ENCODE measurements around the gene CHMP6. TPM values are rescaled to one million over a fixed set of nuclear protein-coding genes. Genes with fewer than 3 reads are reported as not detected.

Gene CHMP6
- total RNA-seq, 5 donors from 2014 or later (not counting 1 experiment from before 2014, with no cell fraction given), result 25.0 to 48.9 (median 43.2) TPM

DNA sequence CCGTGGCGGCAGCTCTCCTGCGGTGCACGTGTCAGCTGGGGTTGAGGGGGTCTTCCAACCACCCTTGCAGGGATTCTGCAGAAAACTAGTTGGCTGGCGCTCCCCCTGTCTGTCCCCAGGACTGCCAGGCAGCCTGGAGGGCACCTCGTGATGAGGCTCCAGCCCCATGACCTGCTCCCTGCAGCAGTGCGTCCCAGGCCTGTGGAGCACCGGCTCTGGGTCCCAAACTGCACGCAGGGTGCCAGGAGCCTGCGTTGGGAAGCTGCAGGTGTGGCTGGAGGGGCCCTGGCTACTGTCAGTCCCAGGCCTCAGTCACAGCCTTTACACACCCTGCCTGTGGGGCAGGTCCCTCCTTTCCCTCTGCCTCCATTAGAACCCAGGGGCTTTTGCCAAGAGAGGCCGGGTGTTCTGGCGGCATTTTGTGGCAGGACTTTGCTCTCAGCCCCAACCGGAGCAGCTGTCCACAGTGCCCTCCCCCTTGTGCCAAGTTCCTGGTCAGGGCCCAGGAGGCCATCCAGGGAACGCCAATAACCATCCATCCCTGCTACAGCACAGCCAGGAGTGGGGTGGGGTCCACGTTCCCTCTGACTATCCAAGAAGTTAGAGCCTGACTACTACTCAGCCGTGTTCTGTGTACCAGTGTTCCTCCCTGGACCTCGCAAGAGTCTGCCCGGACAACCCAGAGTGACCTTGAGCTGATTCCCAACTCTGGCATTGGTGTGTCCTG is 9.2 kb downstream of the CHMP6 start:
- H3K27ac Mint-ChIP-seq, result no peak overlapping the region
- no peak overlapping the region for H3K4me3 ChIP-seq (ENCODE audit: control insufficient read depth in 1 of 2, extremely low read depth in 1 of 2, low read length in 1 of 2)
- H3K4me1 Mint-ChIP-seq, result peaks cover 12 to 17% (median 13%) of the 10 kb centered on the region in 3 donors
- peaks cover 2 to 14% of the 10 kb centered on the region in 2 experiments for H3K4me1 ChIP-seq (ENCODE audit: control insufficient read depth in 1 of 2, extremely low read depth in 1 of 2, insufficient read depth in 2 of 2, low read length in 2 of 2)
- no peaks in the 10 kb centered on the region for H3K9me3 ChIP-seq
- WGBS (ENCODE audit: insufficient coverage), result 94% methylated on average over 17 of the region's 18 CpGs
- peaks cover 13% of the 10 kb centered on the region for H3K36me3 Mint-ChIP-seq
- no peak for ATAC-seq (replicated peaks in 1 of 4)
- peaks cover 21 to 29% of the 10 kb centered on the region in 2 donors for H3K36me3 ChIP-seq (ENCODE audit: control insufficient read depth in 2 of 2, extremely low read depth in 1 of 2, insufficient read depth in 1 of 2, low read length in 1 of 2)
- no peak for DNase-seq
- ChIA-PET CTCF (interaction anchor here in 1 of 2 donors (0.6 kb wide), 1 partner anchor 695 kb away, joined by 7 read pairs; no protein-coding TSS in a partner anchor), POLR2A (no interaction called here)
- H3K4me3 Mint-ChIP-seq, result no peak overlapping the region
- no peak overlapping the region for H3K27ac ChIP-seq (ENCODE audit: low read length)
- H3K9me3 Mint-ChIP-seq, result no peaks in the 10 kb centered on the region
- peaks cover 5 to 19% of the 10 kb centered on the region in 2 donors for H3K27me3 Mint-ChIP-seq
- H3K27me3 ChIP-seq (replicated peaks in 1 of 2; ENCODE audit: control insufficient read depth in 2 of 2, extremely low read depth in 1 of 2, insufficient read depth in 2 of 2, low read length in 1 of 2), result peaks cover 2 to 33% of the 10 kb centered on the region in 2 experiments

DNA sequence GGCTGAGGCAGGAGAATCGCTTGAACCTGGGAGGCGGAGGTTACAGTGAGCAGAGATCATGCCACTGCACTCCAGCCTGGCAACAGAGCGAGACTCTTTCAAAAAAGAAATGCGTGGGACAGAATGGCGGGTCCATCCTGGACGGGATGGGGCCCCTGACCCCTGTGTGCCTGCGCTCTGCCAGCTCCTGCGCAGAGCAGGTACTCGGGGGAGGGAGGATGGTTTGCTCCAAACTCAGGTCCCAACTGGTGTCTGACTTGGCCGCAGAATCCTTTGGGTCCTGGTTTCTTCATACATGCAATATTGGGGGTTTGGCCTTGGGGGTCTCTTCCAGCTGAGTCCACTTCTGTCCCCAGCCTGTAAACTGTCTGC is 10.4 kb downstream of the CHMP6 start:
- H3K27me3 ChIP-seq (replicated peaks in 1 of 2; ENCODE audit: control insufficient read depth in 2 of 2, extremely low read depth in 1 of 2, insufficient read depth in 2 of 2, low read length in 1 of 2), result peaks cover 2 to 39% of the 10 kb centered on the region in 2 experiments
- H3K4me3 ChIP-seq (ENCODE audit: control insufficient read depth in 1 of 2, extremely low read depth in 1 of 2, low read length in 1 of 2), result no peak overlapping the region
- Mint-ChIP-seq H3K27me3 (peaks cover 5 to 29% of the 10 kb centered on the region in 2 donors), H3K36me3 (peaks cover 7% of the 10 kb centered on the region), H3K4me1 (peaks cover 12 to 19% (median 13%) of the 10 kb centered on the region in 3 donors), H3K27ac (no peak overlapping the region), H3K4me3 (peak overlapping the region in 1 of 3 donors; percentile 23), H3K9me3 (no peaks in the 10 kb centered on the region)
- 84% methylated on average over 10 of the region's 10 CpGs for WGBS (ENCODE audit: insufficient coverage)
- peaks cover 2 to 14% of the 10 kb centered on the region in 2 experiments for H3K4me1 ChIP-seq (ENCODE audit: control insufficient read depth in 1 of 2, extremely low read depth in 1 of 2, insufficient read depth in 2 of 2, low read length in 2 of 2)
- ChIA-PET CTCF (no interaction called here), POLR2A (no interaction called here)
- no peak for DNase-seq
- no peaks in the 10 kb centered on the region for H3K9me3 ChIP-seq
- no peak for ATAC-seq (replicated peaks in 1 of 4)
- H3K27ac ChIP-seq (ENCODE audit: low read length), result no peak overlapping the region
- peaks cover 13 to 21% of the 10 kb centered on the region in 2 donors for H3K36me3 ChIP-seq (ENCODE audit: control insufficient read depth in 2 of 2, extremely low read depth in 1 of 2, insufficient read depth in 1 of 2, low read length in 1 of 2)

DNA sequence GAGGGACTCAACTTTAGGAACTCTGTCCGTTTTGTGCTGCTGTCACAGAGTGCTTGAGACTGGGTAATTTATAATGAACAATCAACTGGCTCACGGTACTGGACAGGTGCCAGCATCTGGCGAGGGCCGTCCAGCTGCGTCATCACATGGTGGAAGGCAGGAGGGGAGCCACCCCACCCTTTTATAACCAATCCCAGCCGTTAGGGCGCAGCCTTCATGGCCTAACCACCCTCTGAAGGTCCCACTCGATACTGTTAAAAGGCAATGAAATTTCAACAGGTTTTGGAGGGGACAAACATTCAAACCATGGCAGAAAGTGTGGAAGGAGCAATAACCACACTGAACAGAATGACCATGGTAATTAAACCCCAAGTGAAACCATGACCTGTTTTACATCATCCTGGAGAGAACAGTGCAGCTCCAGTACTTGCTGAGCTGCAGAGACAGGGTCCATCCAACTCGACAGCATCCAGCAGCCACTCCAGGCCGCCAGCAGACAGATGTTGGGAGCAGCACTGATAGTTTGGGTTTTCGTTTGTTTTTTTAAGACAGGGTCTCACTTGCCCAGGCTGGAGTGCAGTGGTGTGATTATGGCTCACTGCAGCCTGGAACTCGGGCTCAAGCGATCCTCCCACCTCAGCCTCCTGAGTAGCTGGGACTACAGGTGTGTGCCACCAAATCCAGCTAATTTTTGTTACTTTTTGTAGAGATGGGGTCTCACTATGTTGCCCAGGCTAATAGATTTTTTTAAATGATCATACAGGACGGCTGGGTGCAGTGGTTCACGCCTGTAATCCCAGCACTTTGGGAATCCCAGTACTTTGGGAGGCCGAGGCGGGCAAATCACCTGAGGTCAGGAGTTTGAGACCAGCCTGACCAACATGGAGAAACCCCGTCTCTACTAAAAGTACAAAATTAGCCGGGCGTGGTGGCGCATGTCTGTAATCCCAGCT is 11.0 kb downstream of the CHMP6 start:
- peaks cover 7% of the 10 kb centered on the region for H3K36me3 Mint-ChIP-seq
- ATAC-seq (replicated peaks in 1 of 4), result no peak
- peaks cover 8 to 14% of the 10 kb centered on the region in 2 donors for H3K36me3 ChIP-seq (ENCODE audit: control insufficient read depth in 2 of 2, extremely low read depth in 1 of 2, insufficient read depth in 1 of 2, low read length in 1 of 2)
- 76% methylated on average over 6 of the region's 21 CpGs for WGBS (ENCODE audit: insufficient coverage)
- H3K4me1 ChIP-seq (ENCODE audit: control insufficient read depth in 1 of 2, extremely low read depth in 1 of 2, insufficient read depth in 2 of 2, low read length in 2 of 2), result peaks cover 2 to 14% of the 10 kb centered on the region in 2 experiments
- ChIA-PET CTCF (no interaction called here), POLR2A (no interaction called here)
- H3K4me3 Mint-ChIP-seq, result peak overlapping the region in 2 of 3 donors; percentile 24 to 55
- peaks cover 2 to 39% of the 10 kb centered on the region in 2 experiments for H3K27me3 ChIP-seq (replicated peaks in 1 of 2; ENCODE audit: control insufficient read depth in 2 of 2, extremely low read depth in 1 of 2, insufficient read depth in 2 of 2, low read length in 1 of 2)
- peaks cover 5 to 31% of the 10 kb centered on the region in 2 donors for H3K27me3 Mint-ChIP-seq
- H3K9me3 Mint-ChIP-seq, result no peaks in the 10 kb centered on the region
- no peak overlapping the region for H3K27ac Mint-ChIP-seq
- H3K27ac ChIP-seq (ENCODE audit: low read length), result no peak overlapping the region
- peaks cover 12 to 19% (median 13%) of the 10 kb centered on the region in 3 donors for H3K4me1 Mint-ChIP-seq
- H3K4me3 ChIP-seq (ENCODE audit: control insufficient read depth in 1 of 2, extremely low read depth in 1 of 2, low read length in 1 of 2), result no peak overlapping the region
- DNase-seq, result no peak
- H3K9me3 ChIP-seq, result no peaks in the 10 kb centered on the region

DNA sequence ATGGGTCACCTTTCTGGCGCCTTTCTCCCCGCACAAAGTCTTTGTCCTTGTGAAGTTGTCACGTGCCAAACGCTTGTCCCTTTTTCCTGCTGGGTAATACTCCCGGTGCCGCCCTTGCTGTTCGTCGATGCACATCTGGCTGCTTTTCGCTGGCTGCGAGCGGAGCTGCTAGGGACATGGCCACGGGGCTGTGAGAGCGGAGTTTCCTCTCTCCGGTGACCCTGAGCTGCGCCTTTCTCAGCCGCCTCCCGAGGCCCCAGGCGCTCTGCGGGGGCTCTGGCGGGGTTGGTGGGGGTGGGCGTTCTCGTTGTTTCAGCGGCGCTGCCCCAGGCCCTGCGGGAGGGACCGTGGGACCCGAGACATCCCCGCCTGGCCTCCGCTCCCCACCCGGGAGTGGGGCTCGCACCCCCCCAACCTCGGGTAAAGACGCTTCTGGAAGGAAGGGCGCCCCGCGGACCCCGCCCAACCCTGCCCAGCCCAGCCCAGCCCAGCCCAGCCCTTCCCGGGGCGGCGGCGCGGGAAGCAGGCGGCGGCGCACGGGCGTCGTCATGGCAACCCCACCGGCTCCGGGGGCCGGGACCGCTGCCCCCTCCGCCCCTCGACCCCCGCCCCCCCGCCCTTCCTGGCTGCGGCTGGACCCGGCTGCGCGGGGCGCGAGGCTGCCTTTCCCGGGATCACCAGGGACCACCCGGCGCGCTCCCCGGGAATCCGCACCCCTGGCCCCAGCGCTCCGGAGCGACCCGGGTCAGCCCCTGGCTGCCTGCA is 12.3 kb downstream of the CHMP6 start:
- Histone ChIP-seq H3K9me3 (no peaks in the 10 kb centered on the region), H3K36me3 (ENCODE audit: control insufficient read depth in 2 of 2, extremely low read depth in 1 of 2, insufficient read depth in 1 of 2, low read length in 1 of 2) (peaks cover 3% of the 10 kb centered on the region in 2 donors), H3K4me1 (ENCODE audit: control insufficient read depth in 1 of 2, extremely low read depth in 1 of 2, insufficient read depth in 2 of 2, low read length in 2 of 2) (peaks cover 2 to 14% of the 10 kb centered on the region in 2 experiments), H3K27ac (ENCODE audit: low read length) (no peak overlapping the region), H3K27me3 (replicated peaks in 1 of 2; ENCODE audit: control insufficient read depth in 2 of 2, extremely low read depth in 1 of 2, insufficient read depth in 2 of 2, low read length in 1 of 2) (peaks cover 2 to 41% of the 10 kb centered on the region in 2 experiments), H3K4me3 (ENCODE audit: control insufficient read depth in 1 of 2, extremely low read depth in 1 of 2, low read length in 1 of 2) (peak overlapping the region in 1 of 2 donors; percentile 60)
- Mint-ChIP-seq H3K27ac (peak overlapping the region in 1 of 2 donors; percentile 49), H3K27me3 (peaks cover 5 to 31% of the 10 kb centered on the region in 2 donors), H3K4me1 (peaks cover 12 to 19% (median 13%) of the 10 kb centered on the region in 3 donors), H3K36me3 (peaks cover 4% of the 10 kb centered on the region), H3K9me3 (no peaks in the 10 kb centered on the region), H3K4me3 (peak overlapping the region; percentile 28 to 75 (median 35))
- DNase-seq (no peak), ATAC-seq (replicated peaks in 1 of 4) (peak; percentile 21 to 56 (median 36))
- ChIA-PET CTCF (no interaction called here), POLR2A (no interaction called here)
- WGBS (ENCODE audit: insufficient coverage), result 4% methylated on average over 55 of the region's 72 CpGs

DNA sequence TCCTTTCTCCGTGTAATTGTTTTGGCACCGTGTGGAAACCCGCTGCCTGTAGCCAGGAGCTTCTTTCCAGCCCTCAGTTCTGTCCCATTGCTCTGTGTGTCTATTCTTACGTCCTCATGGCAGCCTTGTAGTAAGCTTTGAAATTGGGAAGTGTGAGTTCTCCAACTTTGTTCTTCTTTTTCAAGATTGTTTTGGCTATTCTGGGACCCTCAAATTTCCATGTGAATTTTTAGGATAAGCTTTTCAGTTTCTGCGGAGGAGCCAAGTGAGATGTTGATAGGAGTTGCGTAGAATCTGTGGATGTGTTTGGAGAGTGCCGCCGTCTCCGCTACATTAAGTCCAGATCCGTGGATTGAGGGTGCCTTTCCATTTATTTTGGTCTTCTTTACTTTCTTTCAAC is 15.2 kb downstream of the CHMP6 start:
- CTCF ChIA-PET, result interaction anchor here in 1 of 2 donors (0.6 kb wide), 1 partner anchor 1254 kb away, joined by 6 read pairs; no protein-coding TSS in a partner anchor
- H3K27me3 Mint-ChIP-seq, result peaks cover 9 to 31% of the 10 kb centered on the region in 2 donors

More for the DNA sequence above, 15.2 kb downstream of the CHMP6 start:
- no CpG with 5 or more reads among the region's 10 CpGs for whole genome bisulfite sequencing (ENCODE audit: insufficient coverage)
- peaks cover 7% of the 10 kb centered on the region for H3K36me3 Mint-ChIP-seq
- Histone ChIP-seq H3K27me3 (replicated peaks in 1 of 2; ENCODE audit: control insufficient read depth in 2 of 2, extremely low read depth in 1 of 2, insufficient read depth in 2 of 2, low read length in 1 of 2) (peaks cover 2 to 45% of the 10 kb centered on the region in 2 experiments), H3K4me1 (ENCODE audit: control insufficient read depth in 1 of 2, extremely low read depth in 1 of 2, insufficient read depth in 2 of 2, low read length in 2 of 2) (peaks cover 2 to 18% of the 10 kb centered on the region in 2 experiments), H3K4me3 (ENCODE audit: control insufficient read depth in 1 of 2, extremely low read depth in 1 of 2, low read length in 1 of 2) (no peak overlapping the region), H3K9me3 (no peaks in the 10 kb centered on the region), H3K27ac (ENCODE audit: low read length) (no peak overlapping the region), H3K36me3 (ENCODE audit: control insufficient read depth in 2 of 2, extremely low read depth in 1 of 2, insufficient read depth in 1 of 2, low read length in 1 of 2) (peaks cover 0 to 7% of the 10 kb centered on the region in 2 donors)
- no peak overlapping the region for H3K27ac Mint-ChIP-seq
- H3K4me1 Mint-ChIP-seq, result peaks cover 12 to 19% (median 13%) of the 10 kb centered on the region in 3 donors
- peaks cover 3 to 6% (median 6%) of the 10 kb centered on the region in 3 donors for H3K9me3 Mint-ChIP-seq
- DNase-seq (no peak), ATAC-seq (replicated peaks in 1 of 4) (no peak)
- POLR2A ChIA-PET, result interaction anchor here in 1 of 2 donors (1.1 kb wide), 1 partner anchor 10 kb away, joined by 3 read pairs; no protein-coding TSS in a partner anchor
- H3K4me3 Mint-ChIP-seq, result no peak overlapping the region
